Esophagus muscularis mucosa (tissue), 4 donors: ENCODE data around the gene ITPR1. TPM values are rescaled to one million over a fixed set of nuclear protein-coding genes. Genes with fewer than 3 reads are reported as not detected.

Source experiments
- DNase-seq: peaks from one replicate; pipeline ENCODE4 v3.0.0-alpha.2; 2017; ENCODE audit errors: extremely low spot score
- H3K27ac ChIP-seq, 4 donors: fragments of 200-600 bp; sonication (generic); replicated peaks in 1 of 4; 1 replicate in 3 of 4; 2 replicates in 1 of 4; pipeline ENCODE4 v1.5.1; 2016 to 2019; ENCODE audit warnings: mild to moderate bottlenecking in 1 of 4
- H3K27me3 ChIP-seq, 4 donors: fragments of 200-600 bp; sonication (generic); one replicate each; pipeline versions ENCODE4 v1.5.1 to v1.6.0; 2016 to 2019
- H3K36me3 ChIP-seq, 4 donors: fragments of 200-600 bp; sonication (generic); one replicate each; pipeline ENCODE4 v1.5.1; 2016 to 2019
- H3K4me1 ChIP-seq, 4 donors: fragments of 200-600 bp; sonication (generic); one replicate each; pipeline ENCODE4 v1.5.1; 2016 to 2019
- H3K4me3 ChIP-seq, 4 donors: fragments of 200-600 bp; sonication (generic); 1 replicate in 2 of 4; 2 replicates in 2 of 4; pipeline ENCODE4 v1.5.1; 2016 to 2019; ENCODE audit warnings: mild to moderate bottlenecking in 4 of 4, moderate library complexity in 1 of 4
- H3K9me3 ChIP-seq, 4 donors: fragments of 200-600 bp; sonication (generic); 1 replicate in 3 of 4; 2 replicates in 1 of 4; pipeline ENCODE4 v1.5.1; 2016 to 2019
- EP300 ChIP-seq: sonication (generic); formaldehyde crosslinking; IDR thresholded peaks from one replicate; pipeline ENCODE4 v1.6.1; 2017; ENCODE audit warnings: antibody characterized with exemption
- POLR2A ChIP-seq: fragments of 450-650 bp; IDR thresholded peaks from one replicate; pipeline ENCODE4 v1.6.1; 2017; ENCODE audit warnings: antibody characterized with exemption, moderate library complexity, mild to moderate bottlenecking, low read depth
- POLR2AphosphoS5 ChIP-seq, 2 donors: sonication (generic); formaldehyde crosslinking; IDR thresholded peaks; one replicate each; pipeline ENCODE4 v1.6.1; 2017; ENCODE audit warnings: antibody characterized with exemption in 2 of 2
- WGBS: methylation state at CpG from one replicate; pipeline ENCODE4 v1.1.5; 2018; 5-methylcytosine and 5-hydroxymethylcytosine counted together
- intact Hi-C: fragments of 100-400 bp; cut with DNase I; formaldehyde crosslinking; loops from one replicate; pipeline ENCODE4 v1.15.1; 2023
- total RNA-seq, 4 donors: library from RNA; depleted of rRNA; stranded (reverse); fragments of >200 nt; gene quantifications; one replicate each; pipeline versions ENCODE4 v1.1.0 to v1.2.1, GENCODE V29; 2016
- TF ChIP-seq, protein P1 (sequence below), 3 experiments: fragments of 200-600 bp in 2 of 3; fragments of 450-650 bp in 1 of 3; sonication (generic) in 2 of 3; IDR thresholded peaks; one replicate each; pipeline ENCODE4 v1.5.1; 2017 to 2019; ENCODE audit warnings: antibody characterized with exemption in 3 of 3, mild to moderate bottlenecking in 2 of 3, moderate library complexity in 1 of 3

The ITPR1 gene
- total RNA-seq, 4 donors from 2014 or later, result 204 to 271 (median 222) TPM

GRCh38 chr3:4862973-4863372 is 369.8 kb downstream of the ITPR1 start:
- Histone ChIP-seq H3K27me3 (no peaks in the 10 kb centered on the region), H3K4me3 (no peak overlapping the region), H3K27ac (no peak overlapping the region), H3K4me1 (peaks cover 16 to 22% (median 17%) of the 10 kb centered on the region in 4 donors), H3K9me3 (peaks cover 0 to 12% (median 5%) of the 10 kb centered on the region in 4 donors), H3K36me3 (no peaks in the 10 kb centered on the region)
- no peak for DNase-seq
- intact Hi-C loops, result no loop called here
- WGBS, result 97% methylated on average over 2 of the region's 2 CpGs
- TF ChIP-seq EP300, result no peak
- no peak for TF ChIP-seq POLR2A
- no peak for TF ChIP-seq POLR2AphosphoS5 (IDR thresholded peaks at IDR 0.05)
- TF ChIP-seq, protein P1, sequence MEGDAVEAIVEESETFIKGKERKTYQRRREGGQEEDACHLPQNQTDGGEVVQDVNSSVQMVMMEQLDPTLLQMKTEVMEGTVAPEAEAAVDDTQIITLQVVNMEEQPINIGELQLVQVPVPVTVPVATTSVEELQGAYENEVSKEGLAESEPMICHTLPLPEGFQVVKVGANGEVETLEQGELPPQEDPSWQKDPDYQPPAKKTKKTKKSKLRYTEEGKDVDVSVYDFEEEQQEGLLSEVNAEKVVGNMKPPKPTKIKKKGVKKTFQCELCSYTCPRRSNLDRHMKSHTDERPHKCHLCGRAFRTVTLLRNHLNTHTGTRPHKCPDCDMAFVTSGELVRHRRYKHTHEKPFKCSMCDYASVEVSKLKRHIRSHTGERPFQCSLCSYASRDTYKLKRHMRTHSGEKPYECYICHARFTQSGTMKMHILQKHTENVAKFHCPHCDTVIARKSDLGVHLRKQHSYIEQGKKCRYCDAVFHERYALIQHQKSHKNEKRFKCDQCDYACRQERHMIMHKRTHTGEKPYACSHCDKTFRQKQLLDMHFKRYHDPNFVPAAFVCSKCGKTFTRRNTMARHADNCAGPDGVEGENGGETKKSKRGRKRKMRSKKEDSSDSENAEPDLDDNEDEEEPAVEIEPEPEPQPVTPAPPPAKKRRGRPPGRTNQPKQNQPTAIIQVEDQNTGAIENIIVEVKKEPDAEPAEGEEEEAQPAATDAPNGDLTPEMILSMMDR (IDR thresholded peaks at IDR 0.05), result no peak

- Histone ChIP-seq H3K27me3 (no peaks in the 10 kb centered on the region), H3K36me3 (no peaks in the 10 kb centered on the region), H3K9me3 (peaks cover 0 to 12% (median 5%) of the 10 kb centered on the region in 4 donors), H3K27ac (no peak overlapping the region), H3K4me1 (peaks cover 26 to 31% (median 27%) of the 10 kb centered on the region in 4 donors), H3K4me3 (no peak overlapping the region)
- intact Hi-C loops, result no loop called here
- 86% methylated on average over 1 of the region's 1 CpG for WGBS
- TF ChIP-seq, protein P1 (IDR thresholded peaks at IDR 0.05), result no peak
- TF ChIP-seq POLR2A (no peak), EP300 (no peak), POLR2AphosphoS5 (IDR thresholded peaks at IDR 0.05) (no peak)
- DNase-seq, result no peak
Measured at GRCh38 chr3:4864503-4864902, 371.4 kb downstream of the ITPR1 start.

GRCh38 chr3:4865714-4866113 is 372.6 kb downstream of the ITPR1 start:
- Histone ChIP-seq H3K27ac (no peak overlapping the region), H3K4me1 (peaks cover 26 to 31% (median 28%) of the 10 kb centered on the region in 4 donors), H3K4me3 (no peak overlapping the region), H3K36me3 (no peaks in the 10 kb centered on the region), H3K27me3 (no peaks in the 10 kb centered on the region), H3K9me3 (peaks cover 0 to 11% (median 5%) of the 10 kb centered on the region in 4 donors)
- 84% methylated on average over 2 of the region's 2 CpGs for WGBS
- DNase-seq, result no peak
- intact Hi-C loops, result no loop called here
- TF ChIP-seq POLR2A (no peak), EP300 (no peak), POLR2AphosphoS5 (IDR thresholded peaks at IDR 0.05) (no peak)

GRCh38 chr3:4866866-4867265 is 373.7 kb downstream of the ITPR1 start:
- H3K4me1 ChIP-seq, result peaks cover 26 to 31% (median 28%) of the 10 kb centered on the region in 4 donors
- TF ChIP-seq, protein P1 (IDR thresholded peaks at IDR 0.05), result no peak
- TF ChIP-seq EP300 (no peak), POLR2A (no peak), POLR2AphosphoS5 (IDR thresholded peaks at IDR 0.05) (peak; percentile 24 to 25)
- H3K27ac ChIP-seq, result peak overlapping the region; percentile 93 to 97 (median 96)
- H3K4me3 ChIP-seq, result peak overlapping the region; percentile 58 to 63 (median 61)
- H3K27me3 ChIP-seq, result no peaks in the 10 kb centered on the region
- no peaks in the 10 kb centered on the region for H3K36me3 ChIP-seq
- intact Hi-C loops, result no loop called here
- WGBS, result 43% methylated on average over 6 of the region's 6 CpGs
- DNase-seq, result no peak
- peaks cover 0 to 2% (median 1%) of the 10 kb centered on the region in 4 donors for H3K9me3 ChIP-seq

GRCh38 chr3:4877173-4877787 is 384.1 kb downstream of the ITPR1 start:
- no peaks in the 10 kb centered on the region for H3K36me3 ChIP-seq

More at GRCh38 chr3:4877173-4877787, 384.1 kb downstream of the ITPR1 start:
- no peaks in the 10 kb centered on the region for H3K9me3 ChIP-seq
- 86% methylated on average over 3 of the region's 3 CpGs for WGBS
- TF ChIP-seq, protein P1 (IDR thresholded peaks at IDR 0.05), result no peak
- TF ChIP-seq POLR2AphosphoS5 (IDR thresholded peaks at IDR 0.05) (no peak), EP300 (no peak), POLR2A (no peak)
- intact Hi-C loops, result no loop called here
- H3K27me3 ChIP-seq, result no peaks in the 10 kb centered on the region
- H3K27ac ChIP-seq, result no peak overlapping the region
- no peak overlapping the region for H3K4me3 ChIP-seq
- H3K4me1 ChIP-seq, result no peaks in the 10 kb centered on the region
- no peak for DNase-seq
